WTC11 (cell line): ENCODE measurements around the gene TCF7. TPM values are rescaled to one million over a fixed set of nuclear protein-coding genes. Genes with fewer than 3 reads are reported as not detected.

Experiments used
- ATAC-seq: fragments of 200-7000 bp; cut with Tn5 transposase; 2 replicates; pipeline ENCODE4 v1.10.0; 2021; ENCODE audit warnings: mild to moderate bottlenecking, moderate library complexity
- CTCF ChIA-PET: fragments of 300-600 bp; sonication (Branson Sonifier 250); formaldehyde crosslinking; loops from one replicate; lab custom pipeline; 2021; ENCODE audit warnings: antibody characterized with exemption; lab: Charles Lee
- POLR2A ChIA-PET: fragments of 350-600 bp; sonication (Branson Sonifier 250); formaldehyde crosslinking; loops from one replicate; lab custom pipeline; 2021; ENCODE audit warnings: antibody characterized with exemption; lab: Charles Lee
- DNase-seq: peaks from one replicate; pipeline ENCODE4 v3.0.0; 2021; ENCODE audit warnings: low spot score
- H3K27ac Mint-ChIP-seq: 2 replicates; pipeline ENCODE4 v1.8.0; 2021; ENCODE audit warnings: mixed read lengths
- H3K27me3 Mint-ChIP-seq: 2 replicates; pipeline ENCODE4 v1.8.0; 2021; ENCODE audit warnings: low read depth, mild to moderate bottlenecking, moderate library complexity, mixed read lengths
- H3K36me3 Mint-ChIP-seq: 2 replicates; pipeline ENCODE4 v1.8.0; 2021; ENCODE audit warnings: mixed read lengths
- H3K4me1 Mint-ChIP-seq: 2 replicates; pipeline ENCODE4 v1.8.0; 2022; ENCODE audit warnings: mixed read lengths
- H3K4me3 Mint-ChIP-seq: 2 replicates; pipeline ENCODE4 v1.8.0; 2021; ENCODE audit warnings: mild to moderate bottlenecking, moderate library complexity, mixed read lengths
- H3K9me3 Mint-ChIP-seq: 2 replicates; pipeline ENCODE4 v1.8.0; 2021; ENCODE audit warnings: mixed read lengths
- ATF1 ChIP-seq: sonication (generic); formaldehyde crosslinking; IDR thresholded peaks from 2 replicates; pipeline ENCODE4 v1.8.1; 2023; ENCODE audit warnings: mild to moderate bottlenecking, moderate library complexity, missing genetic modification reagents
- CBFB ChIP-seq: sonication (generic); formaldehyde crosslinking; IDR thresholded peaks from 2 replicates; pipeline ENCODE4 v1.8.1; 2022; ENCODE audit warnings: mild to moderate bottlenecking, low read depth, missing genetic modification reagents
- CREB1 ChIP-seq: sonication (generic); formaldehyde crosslinking; IDR thresholded peaks from 2 replicates; pipeline ENCODE4 v1.8.0; 2023; ENCODE audit warnings: mild to moderate bottlenecking, missing genetic modification reagents
- NR2C2 ChIP-seq: sonication (generic); formaldehyde crosslinking; IDR thresholded peaks from 2 replicates; pipeline ENCODE4 v1.8.0; 2022; ENCODE audit warnings: mild to moderate bottlenecking, missing genetic modification reagents
- PRRX2 ChIP-seq: fragments of 250-450 bp; sonication (Bioruptor Pico); IDR thresholded peaks from 2 replicates; pipeline ENCODE4 v1.8.0; 2021; ENCODE audit warnings: mild to moderate bottlenecking
- SP1 ChIP-seq: sonication (generic); formaldehyde crosslinking; conservative IDR thresholded peaks from 2 replicates; pipeline ENCODE4 v1.8.1; 2022; ENCODE audit warnings: missing genetic modification reagents
- TEAD1 ChIP-seq: sonication (generic); formaldehyde crosslinking; IDR thresholded peaks from 2 replicates; pipeline ENCODE4 v1.8.0; 2022; ENCODE audit warnings: mild to moderate bottlenecking, missing genetic modification reagents
- ZBTB21 ChIP-seq: sonication (generic); formaldehyde crosslinking; IDR thresholded peaks from 2 replicates; pipeline ENCODE4 v1.8.1; 2023; ENCODE audit warnings: mild to moderate bottlenecking, missing genetic modification reagents, borderline replicate concordance
- ZNF317 ChIP-seq: sonication (generic); formaldehyde crosslinking; IDR thresholded peaks from 2 replicates; pipeline ENCODE4 v1.8.1; 2023; ENCODE audit warnings: low read depth, mild to moderate bottlenecking, moderate library complexity, missing genetic modification reagents, borderline replicate concordance
- ZNF396 ChIP-seq: fragments of 250-450 bp; sonication (Bioruptor Pico); IDR thresholded peaks from 2 replicates; pipeline ENCODE4 v1.8.0; 2021; ENCODE audit warnings: mild to moderate bottlenecking, moderate library complexity, borderline replicate concordance
- ZNF416 ChIP-seq: fragments of 250-450 bp; sonication (Bioruptor Pico); IDR thresholded peaks from 2 replicates; pipeline ENCODE4 v1.9.0; 2021; ENCODE audit warnings: mild to moderate bottlenecking, inconsistent platforms
- ZNF671 ChIP-seq: fragments of 250-450 bp; sonication (Bioruptor Pico); IDR thresholded peaks from 2 replicates; pipeline ENCODE4 v1.8.0; 2021; ENCODE audit warnings: mild to moderate bottlenecking
- total RNA-seq: library from RNA; stranded (reverse); gene quantifications from 3 replicates; pipeline ENCODE4 v1.2.3, GENCODE V29; 2021
- TF ChIP-seq, protein P1 (sequence below): sonication (generic); formaldehyde crosslinking; IDR thresholded peaks from 2 replicates; pipeline ENCODE4 v1.8.1; 2023; ENCODE audit warnings: mild to moderate bottlenecking, missing genetic modification reagents
- TF ChIP-seq, protein P2 (sequence below): sonication (generic); formaldehyde crosslinking; IDR thresholded peaks from 2 replicates; pipeline ENCODE4 v1.8.1; 2022; ENCODE audit warnings: mild to moderate bottlenecking, moderate library complexity, missing genetic modification reagents
- TF ChIP-seq, protein P3 (sequence below): fragments of 200-600 bp; IDR thresholded peaks from 2 replicates; pipeline ENCODE4 v1.8.0; 2022; ENCODE audit warnings: antibody characterized with exemption
- TF ChIP-seq, protein P4 (sequence below): sonication (generic); formaldehyde crosslinking; IDR thresholded peaks from 2 replicates; pipeline ENCODE4 v1.8.0; 2022; ENCODE audit warnings: missing genetic modification reagents
- TF ChIP-seq, protein P5 (sequence below): fragments of 250-450 bp; sonication (Bioruptor Pico); IDR thresholded peaks from 2 replicates; pipeline ENCODE4 v2.1.2; 2022; ENCODE audit warnings: mild to moderate bottlenecking, moderate library complexity
- TF ChIP-seq, protein P6 (sequence below): sonication (generic); formaldehyde crosslinking; IDR thresholded peaks from 2 replicates; pipeline ENCODE4 v1.8.0; 2023; ENCODE audit warnings: missing genetic modification reagents, mild to moderate bottlenecking, borderline replicate concordance

The TCF7 gene
- total RNA-seq, 1 experiment from 2014 or later, result 11.3 TPM

DNA sequence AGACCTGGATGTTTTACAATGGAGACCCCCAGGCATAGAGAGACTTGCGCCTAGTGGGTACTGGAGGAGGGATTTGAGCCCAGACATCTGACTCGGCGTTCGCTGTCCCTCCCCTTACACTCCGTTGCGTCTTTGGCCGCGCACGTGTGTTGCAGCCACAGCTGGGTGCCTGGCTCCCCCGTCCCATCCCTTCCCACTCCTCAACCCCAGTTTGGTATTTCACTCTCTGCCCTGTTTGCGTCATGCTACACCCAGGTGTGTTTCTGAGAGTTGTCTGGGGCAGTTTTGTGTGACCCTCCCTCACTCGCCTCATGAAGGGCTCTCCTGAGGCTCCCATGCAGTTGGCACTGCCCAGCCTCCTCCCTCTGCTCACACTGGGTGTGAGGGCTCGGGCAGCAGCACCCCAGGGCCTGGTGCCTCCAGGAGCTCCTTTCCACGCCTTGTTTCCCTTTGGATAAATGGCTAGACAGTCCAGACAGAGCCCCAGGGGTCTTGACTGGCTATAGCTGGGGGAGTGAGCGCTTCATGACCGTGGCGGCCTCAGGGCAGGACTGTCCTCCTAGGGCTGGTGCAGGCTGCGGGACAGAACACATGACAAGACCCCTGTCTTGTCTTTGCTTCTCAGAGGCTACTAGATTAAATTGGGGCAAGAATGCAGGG lies 13.6 kb downstream of the TCF7 start (continued):
- TF ChIP-seq TEAD1 (CRISPR knock-in tag), result no peak
- TF ChIP-seq PRRX2 (CRISPR knock-in tag), result no peak
- no peak for TF ChIP-seq CBFB
- TF ChIP-seq, protein P1, sequence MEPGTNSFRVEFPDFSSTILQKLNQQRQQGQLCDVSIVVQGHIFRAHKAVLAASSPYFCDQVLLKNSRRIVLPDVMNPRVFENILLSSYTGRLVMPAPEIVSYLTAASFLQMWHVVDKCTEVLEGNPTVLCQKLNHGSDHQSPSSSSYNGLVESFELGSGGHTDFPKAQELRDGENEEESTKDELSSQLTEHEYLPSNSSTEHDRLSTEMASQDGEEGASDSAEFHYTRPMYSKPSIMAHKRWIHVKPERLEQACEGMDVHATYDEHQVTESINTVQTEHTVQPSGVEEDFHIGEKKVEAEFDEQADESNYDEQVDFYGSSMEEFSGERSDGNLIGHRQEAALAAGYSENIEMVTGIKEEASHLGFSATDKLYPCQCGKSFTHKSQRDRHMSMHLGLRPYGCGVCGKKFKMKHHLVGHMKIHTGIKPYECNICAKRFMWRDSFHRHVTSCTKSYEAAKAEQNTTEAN (CRISPR knock-in tag), result no peak
- TF ChIP-seq ZNF671 (CRISPR knock-in tag), result no peak
- TF ChIP-seq, protein P2, sequence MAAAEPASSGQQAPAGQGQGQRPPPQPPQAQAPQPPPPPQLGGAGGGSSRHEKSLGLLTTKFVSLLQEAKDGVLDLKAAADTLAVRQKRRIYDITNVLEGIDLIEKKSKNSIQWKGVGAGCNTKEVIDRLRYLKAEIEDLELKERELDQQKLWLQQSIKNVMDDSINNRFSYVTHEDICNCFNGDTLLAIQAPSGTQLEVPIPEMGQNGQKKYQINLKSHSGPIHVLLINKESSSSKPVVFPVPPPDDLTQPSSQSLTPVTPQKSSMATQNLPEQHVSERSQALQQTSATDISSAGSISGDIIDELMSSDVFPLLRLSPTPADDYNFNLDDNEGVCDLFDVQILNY (CRISPR knock-in tag), result no peak
- TF ChIP-seq ATF1 (CRISPR knock-in tag), result no peak
- TF ChIP-seq, protein P3, sequence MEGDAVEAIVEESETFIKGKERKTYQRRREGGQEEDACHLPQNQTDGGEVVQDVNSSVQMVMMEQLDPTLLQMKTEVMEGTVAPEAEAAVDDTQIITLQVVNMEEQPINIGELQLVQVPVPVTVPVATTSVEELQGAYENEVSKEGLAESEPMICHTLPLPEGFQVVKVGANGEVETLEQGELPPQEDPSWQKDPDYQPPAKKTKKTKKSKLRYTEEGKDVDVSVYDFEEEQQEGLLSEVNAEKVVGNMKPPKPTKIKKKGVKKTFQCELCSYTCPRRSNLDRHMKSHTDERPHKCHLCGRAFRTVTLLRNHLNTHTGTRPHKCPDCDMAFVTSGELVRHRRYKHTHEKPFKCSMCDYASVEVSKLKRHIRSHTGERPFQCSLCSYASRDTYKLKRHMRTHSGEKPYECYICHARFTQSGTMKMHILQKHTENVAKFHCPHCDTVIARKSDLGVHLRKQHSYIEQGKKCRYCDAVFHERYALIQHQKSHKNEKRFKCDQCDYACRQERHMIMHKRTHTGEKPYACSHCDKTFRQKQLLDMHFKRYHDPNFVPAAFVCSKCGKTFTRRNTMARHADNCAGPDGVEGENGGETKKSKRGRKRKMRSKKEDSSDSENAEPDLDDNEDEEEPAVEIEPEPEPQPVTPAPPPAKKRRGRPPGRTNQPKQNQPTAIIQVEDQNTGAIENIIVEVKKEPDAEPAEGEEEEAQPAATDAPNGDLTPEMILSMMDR, result no peak
- TF ChIP-seq, protein P4, sequence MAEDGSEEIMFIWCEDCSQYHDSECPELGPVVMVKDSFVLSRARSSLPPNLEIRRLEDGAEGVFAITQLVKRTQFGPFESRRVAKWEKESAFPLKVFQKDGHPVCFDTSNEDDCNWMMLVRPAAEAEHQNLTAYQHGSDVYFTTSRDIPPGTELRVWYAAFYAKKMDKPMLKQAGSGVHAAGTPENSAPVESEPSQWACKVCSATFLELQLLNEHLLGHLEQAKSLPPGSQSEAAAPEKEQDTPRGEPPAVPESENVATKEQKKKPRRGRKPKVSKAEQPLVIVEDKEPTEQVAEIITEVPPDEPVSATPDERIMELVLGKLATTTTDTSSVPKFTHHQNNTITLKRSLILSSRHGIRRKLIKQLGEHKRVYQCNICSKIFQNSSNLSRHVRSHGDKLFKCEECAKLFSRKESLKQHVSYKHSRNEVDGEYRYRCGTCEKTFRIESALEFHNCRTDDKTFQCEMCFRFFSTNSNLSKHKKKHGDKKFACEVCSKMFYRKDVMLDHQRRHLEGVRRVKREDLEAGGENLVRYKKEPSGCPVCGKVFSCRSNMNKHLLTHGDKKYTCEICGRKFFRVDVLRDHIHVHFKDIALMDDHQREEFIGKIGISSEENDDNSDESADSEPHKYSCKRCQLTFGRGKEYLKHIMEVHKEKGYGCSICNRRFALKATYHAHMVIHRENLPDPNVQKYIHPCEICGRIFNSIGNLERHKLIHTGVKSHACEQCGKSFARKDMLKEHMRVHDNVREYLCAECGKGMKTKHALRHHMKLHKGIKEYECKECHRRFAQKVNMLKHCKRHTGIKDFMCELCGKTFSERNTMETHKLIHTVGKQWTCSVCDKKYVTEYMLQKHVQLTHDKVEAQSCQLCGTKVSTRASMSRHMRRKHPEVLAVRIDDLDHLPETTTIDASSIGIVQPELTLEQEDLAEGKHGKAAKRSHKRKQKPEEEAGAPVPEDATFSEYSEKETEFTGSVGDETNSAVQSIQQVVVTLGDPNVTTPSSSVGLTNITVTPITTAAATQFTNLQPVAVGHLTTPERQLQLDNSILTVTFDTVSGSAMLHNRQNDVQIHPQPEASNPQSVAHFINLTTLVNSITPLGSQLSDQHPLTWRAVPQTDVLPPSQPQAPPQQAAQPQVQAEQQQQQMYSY (CRISPR knock-in tag), result no peak
- no peak for TF ChIP-seq NR2C2 (CRISPR knock-in tag)
- TF ChIP-seq, protein P5, sequence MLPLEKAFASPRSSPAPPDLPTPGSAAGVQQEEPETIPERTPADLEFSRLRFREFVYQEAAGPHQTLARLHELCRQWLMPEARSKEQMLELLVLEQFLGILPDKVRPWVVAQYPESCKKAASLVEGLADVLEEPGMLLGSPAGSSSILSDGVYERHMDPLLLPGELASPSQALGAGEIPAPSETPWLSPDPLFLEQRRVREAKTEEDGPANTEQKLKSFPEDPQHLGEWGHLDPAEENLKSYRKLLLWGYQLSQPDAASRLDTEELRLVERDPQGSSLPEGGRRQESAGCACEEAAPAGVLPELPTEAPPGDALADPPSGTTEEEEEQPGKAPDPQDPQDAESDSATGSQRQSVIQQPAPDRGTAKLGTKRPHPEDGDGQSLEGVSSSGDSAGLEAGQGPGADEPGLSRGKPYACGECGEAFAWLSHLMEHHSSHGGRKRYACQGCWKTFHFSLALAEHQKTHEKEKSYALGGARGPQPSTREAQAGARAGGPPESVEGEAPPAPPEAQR (CRISPR knock-in tag), result no peak
- TF ChIP-seq, all 79 proteins: peak for 0

DNA sequence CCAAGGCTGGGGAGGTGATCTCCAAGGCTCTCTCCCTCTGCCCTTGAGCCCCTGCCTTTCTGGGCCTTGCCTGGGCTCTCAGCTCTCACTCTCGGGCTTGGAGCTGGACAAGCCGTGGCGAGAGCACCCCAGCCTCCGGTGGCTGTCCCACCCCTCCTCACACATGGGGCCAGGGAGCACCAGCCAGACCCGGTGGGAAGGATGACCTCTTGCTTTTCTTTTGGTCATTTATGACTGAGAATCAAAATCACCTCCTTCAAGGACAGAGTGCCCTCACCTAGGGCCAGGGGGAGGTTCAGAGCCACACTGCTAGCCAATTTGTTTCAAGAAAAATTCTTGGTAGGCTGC lies 14.1 kb downstream of the TCF7 start:
- H3K36me3 Mint-ChIP-seq, result no peaks in the 10 kb centered on the region
- ChIA-PET POLR2A (no interaction called here), CTCF (interaction anchor here (1.4 to 3.1 kb wide), 2 partner anchors 11 to 17 kb away, joined by 3 to 22 read pairs; no protein-coding TSS in a partner anchor)
- H3K4me3 Mint-ChIP-seq, result no peak overlapping the region
- H3K27ac Mint-ChIP-seq, result no peak overlapping the region
- no peak for DNase-seq
- H3K9me3 Mint-ChIP-seq, result no peaks in the 10 kb centered on the region
- no peak for ATAC-seq
- peaks cover 8% of the 10 kb centered on the region for H3K4me1 Mint-ChIP-seq
- H3K27me3 Mint-ChIP-seq, result no peaks in the 10 kb centered on the region
- TF ChIP-seq ZBTB21 (no peak), ZNF416 (CRISPR knock-in tag) (no peak), ZNF396 (CRISPR knock-in tag) (no peak), ZNF317 (no peak), SP1 (CRISPR knock-in tag) (no peak), CREB1 (no peak)
- TF ChIP-seq, protein P2 (CRISPR knock-in tag), result no peak
- TF ChIP-seq, protein P6, sequence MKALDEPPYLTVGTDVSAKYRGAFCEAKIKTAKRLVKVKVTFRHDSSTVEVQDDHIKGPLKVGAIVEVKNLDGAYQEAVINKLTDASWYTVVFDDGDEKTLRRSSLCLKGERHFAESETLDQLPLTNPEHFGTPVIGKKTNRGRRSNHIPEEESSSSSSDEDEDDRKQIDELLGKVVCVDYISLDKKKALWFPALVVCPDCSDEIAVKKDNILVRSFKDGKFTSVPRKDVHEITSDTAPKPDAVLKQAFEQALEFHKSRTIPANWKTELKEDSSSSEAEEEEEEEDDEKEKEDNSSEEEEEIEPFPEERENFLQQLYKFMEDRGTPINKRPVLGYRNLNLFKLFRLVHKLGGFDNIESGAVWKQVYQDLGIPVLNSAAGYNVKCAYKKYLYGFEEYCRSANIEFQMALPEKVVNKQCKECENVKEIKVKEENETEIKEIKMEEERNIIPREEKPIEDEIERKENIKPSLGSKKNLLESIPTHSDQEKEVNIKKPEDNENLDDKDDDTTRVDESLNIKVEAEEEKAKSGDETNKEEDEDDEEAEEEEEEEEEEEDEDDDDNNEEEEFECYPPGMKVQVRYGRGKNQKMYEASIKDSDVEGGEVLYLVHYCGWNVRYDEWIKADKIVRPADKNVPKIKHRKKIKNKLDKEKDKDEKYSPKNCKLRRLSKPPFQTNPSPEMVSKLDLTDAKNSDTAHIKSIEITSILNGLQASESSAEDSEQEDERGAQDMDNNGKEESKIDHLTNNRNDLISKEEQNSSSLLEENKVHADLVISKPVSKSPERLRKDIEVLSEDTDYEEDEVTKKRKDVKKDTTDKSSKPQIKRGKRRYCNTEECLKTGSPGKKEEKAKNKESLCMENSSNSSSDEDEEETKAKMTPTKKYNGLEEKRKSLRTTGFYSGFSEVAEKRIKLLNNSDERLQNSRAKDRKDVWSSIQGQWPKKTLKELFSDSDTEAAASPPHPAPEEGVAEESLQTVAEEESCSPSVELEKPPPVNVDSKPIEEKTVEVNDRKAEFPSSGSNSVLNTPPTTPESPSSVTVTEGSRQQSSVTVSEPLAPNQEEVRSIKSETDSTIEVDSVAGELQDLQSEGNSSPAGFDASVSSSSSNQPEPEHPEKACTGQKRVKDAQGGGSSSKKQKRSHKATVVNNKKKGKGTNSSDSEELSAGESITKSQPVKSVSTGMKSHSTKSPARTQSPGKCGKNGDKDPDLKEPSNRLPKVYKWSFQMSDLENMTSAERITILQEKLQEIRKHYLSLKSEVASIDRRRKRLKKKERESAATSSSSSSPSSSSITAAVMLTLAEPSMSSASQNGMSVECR (CRISPR knock-in tag), result no peak
- TF ChIP-seq, protein P1 (CRISPR knock-in tag), result no peak
